Caki2 (cell line): Measurements from ENCODE around the gene NMNAT2. TPM values are rescaled to one million over a fixed set of nuclear protein-coding genes. Genes with fewer than 3 reads are reported as not detected.

Source experiments
- DNase-seq: peaks from one replicate; pipeline ENCODE4 v3.0.0-alpha.2; 2015; ENCODE audit warnings: low read depth
- in situ Hi-C: cut with HindIII; loops from 2 replicates; pipeline ENCODE4 v1.10.0; 2016; ENCODE audit warnings: low sequenced_read_pairs, low pct_unique_long_range_greater_than_20kb, mixed read lengths
- total RNA-seq: library from RNA; depleted of rRNA; stranded (reverse); fragments of >200 nt; shearing (Covaris generic); gene quantifications from 2 replicates; pipeline ENCODE4 v1.2.3, GENCODE V29; 2014; ENCODE audit warnings: low replicate concordance

NMNAT2 gene
- total RNA-seq, 1 experiment from 2014 or later = 0.24 TPM

GRCh38 chr1:183375381-183375780, 42.8 kb downstream of the NMNAT2 start:
- DNase-seq = no peak
- in situ Hi-C loops = no loop called here

- no peak for DNase-seq
- in situ Hi-C loops = no loop called here
Measured at GRCh38 chr1:183374825-183375224, 43.4 kb downstream of the NMNAT2 start.

- DNase-seq = no peak
- in situ Hi-C loops = no loop called here
Measured at GRCh38 chr1:183372586-183373230, 45.5 kb downstream of the NMNAT2 start.

- in situ Hi-C loops = no loop called here
- no peak for DNase-seq
Measured at GRCh38 chr1:183370399-183371058, 47.7 kb downstream of the NMNAT2 start.

GRCh38 chr1:183368213-183369108, 49.7 kb downstream of the NMNAT2 start:
- in situ Hi-C loops = no loop called here
- DNase-seq = no peak

- no peak for DNase-seq
- in situ Hi-C loops = no loop called here
Measured at GRCh38 chr1:183366116-183366515, 52.1 kb downstream of the NMNAT2 start.

GRCh38 chr1:183365676-183366075, 52.5 kb downstream of the NMNAT2 start:
- in situ Hi-C loops = no loop called here

GRCh38 chr1:183365093-183365492, 53.1 kb downstream of the NMNAT2 start:
- in situ Hi-C loops = no loop called here
- no peak for DNase-seq

More at GRCh38 chr1:183365676-183366075, 52.5 kb downstream of the NMNAT2 start:
- DNase-seq = no peak

- DNase-seq = no peak
- in situ Hi-C loops = no loop called here
Measured at GRCh38 chr1:183363972-183364371, 54.2 kb downstream of the NMNAT2 start.

GRCh38 chr1:183361081-183361480, 57.1 kb downstream of the NMNAT2 start:
- DNase-seq = no peak
- in situ Hi-C loops = no loop called here

- no peak for DNase-seq
- in situ Hi-C loops = no loop called here
Measured at GRCh38 chr1:183360473-183360872, 57.7 kb downstream of the NMNAT2 start.

GRCh38 chr1:183356534-183357182, 61.5 kb downstream of the NMNAT2 start:
- in situ Hi-C loops = no loop called here
- no peak for DNase-seq

- in situ Hi-C loops = no loop called here
Measured at GRCh38 chr1:183355797-183356196, 62.4 kb downstream of the NMNAT2 start.

GRCh38 chr1:183355181-183355580, 63.0 kb downstream of the NMNAT2 start:
- in situ Hi-C loops = no loop called here
- DNase-seq = no peak

More at GRCh38 chr1:183355797-183356196, 62.4 kb downstream of the NMNAT2 start:
- no peak for DNase-seq

- in situ Hi-C loops = no loop called here
- DNase-seq = no peak
Measured at GRCh38 chr1:183353597-183353996, 64.6 kb downstream of the NMNAT2 start.

GRCh38 chr1:183349201-183349711, 68.9 kb downstream of the NMNAT2 start:
- DNase-seq = no peak
- in situ Hi-C loops = no loop called here

GRCh38 chr1:183346276-183346732, 71.9 kb downstream of the NMNAT2 start:
- in situ Hi-C loops = no loop called here
- DNase-seq = no peak

GRCh38 chr1:183339556-183340167, 78.5 kb downstream of the NMNAT2 start:
- DNase-seq = no peak
- in situ Hi-C loops = no loop called here
